ENCODE measurements around the gene CLIC6.

Gene CLIC6

DNA sequence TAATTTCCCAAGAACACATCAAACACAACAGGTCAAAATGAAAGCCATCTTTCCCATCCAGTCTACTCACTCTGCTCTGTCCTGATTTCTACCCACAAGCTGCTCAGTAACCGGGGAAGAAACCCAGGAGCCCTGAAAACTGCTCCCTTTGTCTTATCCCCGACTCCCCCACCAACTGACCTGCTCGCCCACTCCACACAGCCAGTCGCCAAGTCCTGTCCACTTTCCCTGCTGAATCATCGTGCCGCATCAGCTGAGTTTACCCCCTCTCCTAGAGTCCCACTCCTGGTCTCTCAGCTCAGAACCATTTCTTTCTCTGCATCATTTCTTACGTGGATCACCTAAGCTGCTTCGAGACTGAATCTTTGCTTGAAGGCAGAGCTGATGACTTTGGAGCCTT, 42.7 kb upstream of the CLIC6 start:
- TF ChIP-seq, protein P1, sequence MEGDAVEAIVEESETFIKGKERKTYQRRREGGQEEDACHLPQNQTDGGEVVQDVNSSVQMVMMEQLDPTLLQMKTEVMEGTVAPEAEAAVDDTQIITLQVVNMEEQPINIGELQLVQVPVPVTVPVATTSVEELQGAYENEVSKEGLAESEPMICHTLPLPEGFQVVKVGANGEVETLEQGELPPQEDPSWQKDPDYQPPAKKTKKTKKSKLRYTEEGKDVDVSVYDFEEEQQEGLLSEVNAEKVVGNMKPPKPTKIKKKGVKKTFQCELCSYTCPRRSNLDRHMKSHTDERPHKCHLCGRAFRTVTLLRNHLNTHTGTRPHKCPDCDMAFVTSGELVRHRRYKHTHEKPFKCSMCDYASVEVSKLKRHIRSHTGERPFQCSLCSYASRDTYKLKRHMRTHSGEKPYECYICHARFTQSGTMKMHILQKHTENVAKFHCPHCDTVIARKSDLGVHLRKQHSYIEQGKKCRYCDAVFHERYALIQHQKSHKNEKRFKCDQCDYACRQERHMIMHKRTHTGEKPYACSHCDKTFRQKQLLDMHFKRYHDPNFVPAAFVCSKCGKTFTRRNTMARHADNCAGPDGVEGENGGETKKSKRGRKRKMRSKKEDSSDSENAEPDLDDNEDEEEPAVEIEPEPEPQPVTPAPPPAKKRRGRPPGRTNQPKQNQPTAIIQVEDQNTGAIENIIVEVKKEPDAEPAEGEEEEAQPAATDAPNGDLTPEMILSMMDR (IDR thresholded peaks at IDR 0.05; ENCODE audit: insufficient read depth, low read length, poor library complexity, severe bottlenecking): no peak
- H3K27me3 ChIP-seq (replicated peaks; ENCODE audit: control insufficient read depth, insufficient read depth, low read length): no peaks in the 10 kb centered on the region
- DNase-seq (ENCODE audit: extremely low read depth, insufficient read length): no peak
- no peaks in the 10 kb centered on the region for H3K36me3 ChIP-seq (ENCODE audit: control insufficient read depth, insufficient read depth, low read length)
- H3K4me3 ChIP-seq (replicated peaks; ENCODE audit: low read depth, low read length): no peak overlapping the region

GRCh38 chr21:34630536-34631143, 38.2 kb upstream of the CLIC6 start:
- TF ChIP-seq, protein P1 (IDR thresholded peaks at IDR 0.05; ENCODE audit: insufficient read depth, low read length, poor library complexity, severe bottlenecking): peak; percentile 77
- Histone ChIP-seq H3K27me3 (replicated peaks; ENCODE audit: control insufficient read depth, insufficient read depth, low read length) (no peaks in the 10 kb centered on the region), H3K36me3 (ENCODE audit: control insufficient read depth, insufficient read depth, low read length) (no peaks in the 10 kb centered on the region), H3K4me3 (replicated peaks; ENCODE audit: low read depth, low read length) (no peak overlapping the region)
- DNase-seq (ENCODE audit: extremely low read depth, insufficient read length): no peak

GRCh38 chr21:34632498-34632897, 36.3 kb upstream of the CLIC6 start:
- no peaks in the 10 kb centered on the region for H3K36me3 ChIP-seq (ENCODE audit: control insufficient read depth, insufficient read depth, low read length)
- DNase-seq (ENCODE audit: extremely low read depth, insufficient read length): no peak
- TF ChIP-seq, protein P1 (IDR thresholded peaks at IDR 0.05; ENCODE audit: insufficient read depth, low read length, poor library complexity, severe bottlenecking): no peak
- H3K4me3 ChIP-seq (replicated peaks; ENCODE audit: low read depth, low read length): no peak overlapping the region
- no peaks in the 10 kb centered on the region for H3K27me3 ChIP-seq (replicated peaks; ENCODE audit: control insufficient read depth, insufficient read depth, low read length)

DNA sequence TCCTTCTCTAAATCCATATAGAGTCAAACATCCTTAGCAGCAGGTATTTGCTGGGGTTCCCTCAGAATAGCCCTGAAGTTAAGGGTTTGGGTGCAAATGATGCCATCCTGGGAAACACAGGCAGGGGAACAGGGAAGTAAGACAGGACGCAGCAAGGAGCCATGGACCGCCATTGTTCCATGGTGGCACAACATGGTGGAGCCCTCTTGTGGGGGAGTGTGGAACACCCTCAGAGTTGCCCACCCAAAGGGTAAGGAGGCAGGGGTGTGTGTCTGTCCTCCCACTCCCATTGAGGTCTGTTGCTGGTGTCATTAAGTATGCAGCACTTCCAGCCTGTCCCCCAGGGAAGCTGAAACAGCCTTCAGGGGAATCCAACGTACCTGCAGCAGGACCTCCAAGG, 33.5 kb upstream of the CLIC6 start:
- TF ChIP-seq, protein P1 (IDR thresholded peaks at IDR 0.05; ENCODE audit: insufficient read depth, low read length, poor library complexity, severe bottlenecking): peak; percentile 61
- H3K27me3 ChIP-seq (replicated peaks; ENCODE audit: control insufficient read depth, insufficient read depth, low read length): no peaks in the 10 kb centered on the region
- DNase-seq (ENCODE audit: extremely low read depth, insufficient read length): no peak
- no peaks in the 10 kb centered on the region for H3K36me3 ChIP-seq (ENCODE audit: control insufficient read depth, insufficient read depth, low read length)
- H3K4me3 ChIP-seq (replicated peaks; ENCODE audit: low read depth, low read length): no peak overlapping the region

GRCh38 chr21:34636961-34637360, 31.8 kb upstream of the CLIC6 start:
- Histone ChIP-seq H3K27me3 (replicated peaks; ENCODE audit: control insufficient read depth, insufficient read depth, low read length) (no peaks in the 10 kb centered on the region), H3K36me3 (ENCODE audit: control insufficient read depth, insufficient read depth, low read length) (no peaks in the 10 kb centered on the region), H3K4me3 (replicated peaks; ENCODE audit: low read depth, low read length) (no peak overlapping the region)
- TF ChIP-seq, protein P1 (IDR thresholded peaks at IDR 0.05; ENCODE audit: insufficient read depth, low read length, poor library complexity, severe bottlenecking): no peak
- no peak for DNase-seq (ENCODE audit: extremely low read depth, insufficient read length)

DNA sequence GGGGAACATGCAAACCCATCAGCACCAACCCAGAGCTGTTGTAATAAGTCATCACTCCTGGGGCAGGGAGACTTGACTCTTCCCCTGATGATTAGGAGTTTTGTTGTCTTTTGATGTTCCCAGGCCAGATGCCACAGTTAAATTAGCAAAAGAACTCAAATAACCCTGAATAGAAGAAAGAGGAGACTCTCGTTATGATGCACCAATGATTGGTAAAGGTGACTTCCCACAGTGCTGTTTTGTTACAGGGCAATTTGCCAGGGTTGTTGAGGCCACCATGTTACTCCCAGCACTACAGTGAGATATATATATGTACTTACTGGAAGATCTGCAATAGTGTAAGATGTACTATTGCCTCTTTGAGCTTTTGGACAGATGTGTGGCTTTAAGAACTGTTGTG, 29.5 kb upstream of the CLIC6 start:
- no peaks in the 10 kb centered on the region for H3K36me3 ChIP-seq (ENCODE audit: control insufficient read depth, insufficient read depth, low read length)
- no peak for DNase-seq (ENCODE audit: extremely low read depth, insufficient read length)
- H3K27me3 ChIP-seq (replicated peaks; ENCODE audit: control insufficient read depth, insufficient read depth, low read length): no peaks in the 10 kb centered on the region
- TF ChIP-seq, protein P1 (IDR thresholded peaks at IDR 0.05; ENCODE audit: insufficient read depth, low read length, poor library complexity, severe bottlenecking): no peak
- no peak overlapping the region for H3K4me3 ChIP-seq (replicated peaks; ENCODE audit: low read depth, low read length)
